Natural killer cell (primary cell): ENCODE data around the gene EPS8. TPM values are rescaled to one million over a fixed set of nuclear protein-coding genes. Genes with fewer than 3 reads are reported as not detected.

ENCODE experiments used
- ATAC-seq, 3 donors: fragments of 150-1000 bp in 2 of 3; fragments of 200-7000 bp in 1 of 3; cut with Tn5 transposase; 1 replicate in 1 of 3; 2 replicates in 2 of 3; pipeline ENCODE4 v1.10.0; 2021; ENCODE audit warnings: mild to moderate bottlenecking in 2 of 3, moderate library complexity in 2 of 3
- DNase-seq, 2 donors: peaks; one replicate each; pipeline versions ENCODE4 v3.0.0 to v3.0.0-alpha.2; 2013 to 2021; ENCODE audit warnings: mixed read lengths in 1 of 2
- H3K27ac ChIP-seq: one replicate; pipeline ENCODE4 v1.5.1; 2013; ENCODE audit warnings: mild to moderate bottlenecking, low read length
- H3K27me3 ChIP-seq: one replicate; pipeline ENCODE4 v1.6.1; 2013; ENCODE audit warnings: low read length; ENCODE audit not compliant: control insufficient read depth, insufficient read depth
- H3K36me3 ChIP-seq: one replicate; pipeline ENCODE4 v1.6.1; 2013; ENCODE audit warnings: low read length; ENCODE audit not compliant: control insufficient read depth, insufficient read depth
- H3K4me1 ChIP-seq: one replicate; pipeline ENCODE4 v1.6.1; 2013; ENCODE audit warnings: low read length; ENCODE audit not compliant: control insufficient read depth, insufficient read depth
- H3K4me3 ChIP-seq: one replicate; pipeline ENCODE4 v1.5.1; 2013; ENCODE audit warnings: low read length
- H3K9me3 ChIP-seq: one replicate; pipeline ENCODE4 v1.6.1; 2013; ENCODE audit warnings: low read length; ENCODE audit not compliant: control insufficient read depth, insufficient read depth
- H3K27ac Mint-ChIP-seq, 2 donors: one replicate each; pipeline ENCODE4 v1.8.0; 2022; ENCODE audit warnings: mild to moderate bottlenecking in 2 of 2, mixed read lengths in 2 of 2, moderate library complexity in 1 of 2
- H3K27me3 Mint-ChIP-seq, 2 donors: one replicate each; pipeline ENCODE4 v1.8.0; 2022; ENCODE audit warnings: low read depth in 2 of 2, mixed read lengths in 2 of 2
- H3K36me3 Mint-ChIP-seq: one replicate; pipeline ENCODE4 v1.8.0; 2022; ENCODE audit warnings: mixed read lengths
- H3K4me1 Mint-ChIP-seq, 2 donors: one replicate each; pipeline ENCODE4 v1.8.0; 2022; ENCODE audit warnings: mixed read lengths in 2 of 2
- H3K4me3 Mint-ChIP-seq: one replicate; pipeline ENCODE4 v1.8.0; 2022; ENCODE audit warnings: mild to moderate bottlenecking, moderate library complexity, mixed read lengths
- H3K9me3 Mint-ChIP-seq, 2 donors: one replicate each; pipeline ENCODE4 v1.8.0; 2022; ENCODE audit warnings: mixed read lengths in 2 of 2
- CTCF ChIP-seq: fragments of 200-600 bp; IDR thresholded peaks from one replicate; pipeline ENCODE4 v1.8.0; 2022; ENCODE audit warnings: antibody characterized with exemption
- WGBS: methylation state at CpG from one replicate; pipeline ENCODE4 v1.1.7; 2013; ENCODE audit warnings: missing lambda C conversion rate; ENCODE audit not compliant: insufficient coverage; 5-methylcytosine and 5-hydroxymethylcytosine counted together
- intact Hi-C: fragments of 100-400 bp; cut with micrococcal nuclease; formaldehyde crosslinking; loops from one replicate; pipeline ENCODE4 v1.14.2; 2022
- total RNA-seq, 4 donors: library from RNA; stranded (reverse); fragments of 120-200 nt in 1 of 4; gene quantifications; one replicate each; pipeline versions ENCODE4 v1.2.3 to v1.2.4, GENCODE V29; 2013 to 2022

The EPS8 gene
- total RNA-seq, 3 donors from 2014 or later (not counting 1 experiment from before 2014, with no cell fraction given), result 1.5 to 2.6 (median 1.5) TPM

- WGBS, result 57% methylated on average over 2 of the region's 3 CpGs
- Histone ChIP-seq H3K27ac (no peak overlapping the region), H3K27me3 (no peaks in the 10 kb centered on the region), H3K36me3 (no peaks in the 10 kb centered on the region), H3K4me3 (no peak overlapping the region), H3K4me1 (peaks cover 4% of the 10 kb centered on the region), H3K9me3 (no peaks in the 10 kb centered on the region)
- peak overlapping the region in 1 of 2 donors; percentile 32 for H3K27ac Mint-ChIP-seq
- H3K4me1 Mint-ChIP-seq, result peaks cover 15 to 26% of the 10 kb centered on the region in 2 donors
- no peak overlapping the region for H3K4me3 Mint-ChIP-seq
- ATAC-seq (no peak), DNase-seq (no peak)
- peaks cover 0 to 3% of the 10 kb centered on the region in 2 donors for H3K27me3 Mint-ChIP-seq
- intact Hi-C loops, result no loop called here
- no peaks in the 10 kb centered on the region for H3K9me3 Mint-ChIP-seq
- H3K36me3 Mint-ChIP-seq, result no peaks in the 10 kb centered on the region
- no peak for TF ChIP-seq CTCF
These were observed 87.5 kb downstream of the EPS8 start for GRCh38 chr12:15701631-15702156.

- Mint-ChIP-seq H3K4me1 (peaks cover 15 to 26% of the 10 kb centered on the region in 2 donors), H3K9me3 (no peaks in the 10 kb centered on the region), H3K4me3 (no peak overlapping the region), H3K27me3 (peaks cover 0 to 3% of the 10 kb centered on the region in 2 donors), H3K36me3 (no peaks in the 10 kb centered on the region), H3K27ac (peak overlapping the region in 1 of 2 donors; percentile 32)
- DNase-seq (no peak), ATAC-seq (peak in 1 of 3 donors; percentile 50)
- H3K36me3 ChIP-seq, result no peaks in the 10 kb centered on the region
- intact Hi-C loops, result no loop called here
- no peak for TF ChIP-seq CTCF
- no CpG with 5 or more reads among the region's 1 CpG for WGBS
- H3K9me3 ChIP-seq, result no peaks in the 10 kb centered on the region
- no peak overlapping the region for H3K27ac ChIP-seq
- no peaks in the 10 kb centered on the region for H3K27me3 ChIP-seq
- H3K4me3 ChIP-seq, result no peak overlapping the region
- H3K4me1 ChIP-seq, result peaks cover 4% of the 10 kb centered on the region
These were observed 88.0 kb downstream of the EPS8 start for GRCh38 chr12:15701206-15701605.

- Histone ChIP-seq H3K36me3 (no peaks in the 10 kb centered on the region), H3K27me3 (no peaks in the 10 kb centered on the region), H3K27ac (no peak overlapping the region), H3K4me1 (peaks cover 4% of the 10 kb centered on the region), H3K4me3 (no peak overlapping the region), H3K9me3 (no peaks in the 10 kb centered on the region)
- Mint-ChIP-seq H3K36me3 (no peaks in the 10 kb centered on the region), H3K4me1 (peaks cover 15 to 26% of the 10 kb centered on the region in 2 donors), H3K9me3 (no peaks in the 10 kb centered on the region), H3K4me3 (no peak overlapping the region), H3K27me3 (peaks cover 0 to 3% of the 10 kb centered on the region in 2 donors), H3K27ac (peak overlapping the region in 1 of 2 donors; percentile 32)
- ATAC-seq (peak in 2 of 3 donors; percentile 30 to 60), DNase-seq (peak in 1 of 2 donors; percentile 6)
- intact Hi-C loops, result no loop called here
- no peak for TF ChIP-seq CTCF
- no CpG with 5 or more reads among the region's 1 CpG for WGBS
These were observed 88.6 kb downstream of the EPS8 start for GRCh38 chr12:15700595-15700994.

GRCh38 chr12:15699886-15700285, 89.3 kb downstream of the EPS8 start:
- ATAC-seq (no peak), DNase-seq (no peak)
- Mint-ChIP-seq H3K36me3 (no peaks in the 10 kb centered on the region), H3K4me3 (no peak overlapping the region), H3K4me1 (peaks cover 15 to 26% of the 10 kb centered on the region in 2 donors), H3K9me3 (no peaks in the 10 kb centered on the region), H3K27ac (no peak overlapping the region), H3K27me3 (peaks cover 0 to 3% of the 10 kb centered on the region in 2 donors)
- no peak for TF ChIP-seq CTCF
- H3K4me1 ChIP-seq, result peaks cover 4% of the 10 kb centered on the region
- H3K9me3 ChIP-seq, result no peaks in the 10 kb centered on the region
- H3K27me3 ChIP-seq, result no peaks in the 10 kb centered on the region
- WGBS, result 90% methylated on average over 6 of the region's 8 CpGs
- intact Hi-C loops, result no loop called here
- no peaks in the 10 kb centered on the region for H3K36me3 ChIP-seq
- H3K27ac ChIP-seq, result no peak overlapping the region
- no peak overlapping the region for H3K4me3 ChIP-seq
